Sigmoid colon (tissue), 7 donors: ENCODE results near the gene PPARD. TPM values are rescaled to one million over a fixed set of nuclear protein-coding genes. Genes with fewer than 3 reads are reported as not detected.

Experiments
- DNase-seq: peaks from one replicate; pipeline ENCODE4 v3.0.0-alpha.2; 2019
- H3K27ac ChIP-seq, 4 donors: fragments of 200-600 bp; sonication (generic); one replicate each; pipeline ENCODE4 v1.5.1; 2016 to 2019; ENCODE audit warnings: mild to moderate bottlenecking in 1 of 4
- H3K27me3 ChIP-seq, 3 donors: fragments of 200-600 bp; sonication (generic); one replicate each; pipeline ENCODE4 v1.5.1; 2019; ENCODE audit warnings: mild to moderate bottlenecking in 1 of 3
- H3K36me3 ChIP-seq, 4 donors: fragments of 200-600 bp; sonication (generic); one replicate each; pipeline ENCODE4 v1.5.1; 2016 to 2019
- H3K4me1 ChIP-seq, 4 donors: fragments of 200-600 bp; sonication (generic); one replicate each; pipeline ENCODE4 v1.5.1; 2017 to 2019
- H3K4me3 ChIP-seq, 4 donors: fragments of 200-600 bp; sonication (generic); one replicate each; pipeline ENCODE4 v1.5.1; 2017 to 2019; ENCODE audit warnings: mild to moderate bottlenecking in 2 of 4, moderate library complexity in 1 of 4
- H3K9me3 ChIP-seq, 4 donors: fragments of 200-600 bp in 3 of 4; sonication (generic) in 3 of 4; one replicate each; pipeline versions ENCODE4 v1.5.1 to v1.6.1; 2013 to 2019
- EP300 ChIP-seq, 4 donors: sonication (generic); formaldehyde crosslinking; IDR thresholded peaks; one replicate each; pipeline ENCODE4 v1.6.1; 2017; ENCODE audit warnings: antibody characterized with exemption in 4 of 4
- POLR2A ChIP-seq, 2 donors: fragments of 450-650 bp; IDR thresholded peaks; one replicate each; pipeline ENCODE4 v1.6.1; 2016; ENCODE audit warnings: antibody characterized with exemption in 2 of 2, mild to moderate bottlenecking in 2 of 2, moderate library complexity in 2 of 2
- POLR2AphosphoS5 ChIP-seq, 4 donors: sonication (generic); formaldehyde crosslinking; IDR thresholded peaks; one replicate each; pipeline ENCODE4 v1.6.1; 2017; ENCODE audit warnings: antibody characterized with exemption in 4 of 4
- WGBS, 2 donors: extraction: QIAGEN DNeasy Blood & Tissue Kit; methylation state at CpG; one replicate each; pipeline ENCODE4 v1.1.7; 2013; 5-methylcytosine and 5-hydroxymethylcytosine counted together
- intact Hi-C: fragments of 100-400 bp; cut with DNase I; formaldehyde crosslinking; loops from one replicate; pipeline ENCODE4 v1.15.1; 2023
- polyA plus RNA-seq, 3 donors: library from polyadenylated mRNA; stranded (reverse); fragments of 200-250 nt; gene quantifications; one replicate each; pipeline ENCODE4 v1.2.3, GENCODE V29; 2013
- total RNA-seq, 4 donors: library from RNA; depleted of rRNA; stranded (reverse); fragments of >200 nt; gene quantifications; one replicate each; pipeline ENCODE4 v1.1.0, GENCODE V29; 2016
- TF ChIP-seq, protein P1 (sequence below), 4 experiments: fragments of 450-650 bp in 3 of 4; fragments of 200-600 bp in 1 of 4; IDR thresholded peaks; one replicate each; pipeline ENCODE4 v1.5.1; 2016 to 2019; ENCODE audit warnings: antibody characterized with exemption in 4 of 4, mild to moderate bottlenecking in 3 of 4, moderate library complexity in 2 of 4
- donor health status: healthy with polysubstance abuse.
- donor health status: Bipolar disorder and iron deficiency.
- donor health status: healthy.

PPARD gene
- total RNA-seq (10 to 100 TPM in 1 of 4 donors, 1 to 10 TPM in 3; 5.8 to 16.8 (median 8.5) TPM), polyA plus RNA-seq (10 to 100 TPM; 22.8 to 75.4 (median 31.5) TPM)

- H3K9me3 ChIP-seq, result no peaks in the 10 kb centered on the region
- no peaks in the 10 kb centered on the region for H3K27me3 ChIP-seq
- intact Hi-C loops, result loop anchor here (1.0 to 5.0 kb wide), 4 partner anchors 45 to 126 kb away; partner anchors contain the start of genes DEF6 and RPL10A
- peaks cover 0 to 20% (median 3%) of the 10 kb centered on the region in 4 donors for H3K36me3 ChIP-seq
- peak; percentile 67 to 80 for TF ChIP-seq POLR2A (IDR thresholded peaks at IDR 0.05)
- TF ChIP-seq POLR2AphosphoS5 (IDR thresholded peaks at IDR 0.05), result peak; percentile 82 to 96 (median 92)
- no peak for TF ChIP-seq EP300 (IDR thresholded peaks at IDR 0.05)
- TF ChIP-seq, protein P1, sequence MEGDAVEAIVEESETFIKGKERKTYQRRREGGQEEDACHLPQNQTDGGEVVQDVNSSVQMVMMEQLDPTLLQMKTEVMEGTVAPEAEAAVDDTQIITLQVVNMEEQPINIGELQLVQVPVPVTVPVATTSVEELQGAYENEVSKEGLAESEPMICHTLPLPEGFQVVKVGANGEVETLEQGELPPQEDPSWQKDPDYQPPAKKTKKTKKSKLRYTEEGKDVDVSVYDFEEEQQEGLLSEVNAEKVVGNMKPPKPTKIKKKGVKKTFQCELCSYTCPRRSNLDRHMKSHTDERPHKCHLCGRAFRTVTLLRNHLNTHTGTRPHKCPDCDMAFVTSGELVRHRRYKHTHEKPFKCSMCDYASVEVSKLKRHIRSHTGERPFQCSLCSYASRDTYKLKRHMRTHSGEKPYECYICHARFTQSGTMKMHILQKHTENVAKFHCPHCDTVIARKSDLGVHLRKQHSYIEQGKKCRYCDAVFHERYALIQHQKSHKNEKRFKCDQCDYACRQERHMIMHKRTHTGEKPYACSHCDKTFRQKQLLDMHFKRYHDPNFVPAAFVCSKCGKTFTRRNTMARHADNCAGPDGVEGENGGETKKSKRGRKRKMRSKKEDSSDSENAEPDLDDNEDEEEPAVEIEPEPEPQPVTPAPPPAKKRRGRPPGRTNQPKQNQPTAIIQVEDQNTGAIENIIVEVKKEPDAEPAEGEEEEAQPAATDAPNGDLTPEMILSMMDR (IDR thresholded peaks at IDR 0.05), result peak; percentile 94 to 100 (median 98)
- H3K4me1 ChIP-seq, result peaks cover 0 to 37% (median 23%) of the 10 kb centered on the region in 4 donors
- 1% methylated on average over 77 of the region's 77 CpGs for WGBS, 2 donors
- peak within 1 kb of the TSS; percentile 65 to 99 (median 72) for H3K4me3 ChIP-seq
- DNase-seq, result peak; percentile 99
- peak within 1 kb of the TSS; percentile 86 to 95 (median 90) for H3K27ac ChIP-seq
Measured at GRCh38 chr6:35342258-35343091, at the start of gene PPARD. Gene PPARD (plus strand): TSS chr6:35342558. CDS start chr6:35411088, 68,530 bp downstream.

DNA sequence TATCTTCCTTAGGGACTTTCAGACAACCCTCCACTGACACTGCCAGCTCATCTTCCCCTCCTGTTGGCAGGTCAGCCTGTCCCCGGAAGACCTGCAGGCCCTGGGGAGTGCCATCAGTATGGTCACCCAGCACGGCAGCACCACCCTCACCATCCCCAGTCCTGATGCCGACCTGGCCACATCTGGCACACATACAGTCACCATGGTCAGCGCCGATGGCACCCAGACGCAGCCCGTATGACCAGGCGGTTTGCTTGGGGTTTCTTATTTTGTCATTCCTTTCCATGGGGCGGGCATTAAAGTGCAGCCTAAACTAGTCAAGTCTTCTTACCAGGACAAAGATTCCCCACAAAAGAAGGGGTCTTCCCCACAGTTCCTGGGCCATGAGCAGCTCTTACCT is 48.7 kb upstream of the PPARD start:
- peaks cover 0 to 14% (median 13%) of the 10 kb centered on the region in 4 donors for H3K4me1 ChIP-seq
- H3K9me3 ChIP-seq, result no peaks in the 10 kb centered on the region
- TF ChIP-seq POLR2A (IDR thresholded peaks at IDR 0.05) (no peak), EP300 (IDR thresholded peaks at IDR 0.05) (no peak), POLR2AphosphoS5 (IDR thresholded peaks at IDR 0.05) (no peak)
- TF ChIP-seq, protein P1 (IDR thresholded peaks at IDR 0.05), result no peak
- no peaks in the 10 kb centered on the region for H3K27me3 ChIP-seq
- no peak overlapping the region for H3K4me3 ChIP-seq
- intact Hi-C loops, result loop anchor here (1.0 kb wide), 1 partner anchor 156 kb away; no protein-coding TSS in a partner anchor
- 90 to 94% methylated on average over 9 of the region's 9 CpGs for WGBS, 2 donors
- DNase-seq, result peak; percentile 48
- H3K27ac ChIP-seq, result no peak overlapping the region
- peaks cover 30 to 70% (median 36%) of the 10 kb centered on the region in 4 donors for H3K36me3 ChIP-seq

DNA sequence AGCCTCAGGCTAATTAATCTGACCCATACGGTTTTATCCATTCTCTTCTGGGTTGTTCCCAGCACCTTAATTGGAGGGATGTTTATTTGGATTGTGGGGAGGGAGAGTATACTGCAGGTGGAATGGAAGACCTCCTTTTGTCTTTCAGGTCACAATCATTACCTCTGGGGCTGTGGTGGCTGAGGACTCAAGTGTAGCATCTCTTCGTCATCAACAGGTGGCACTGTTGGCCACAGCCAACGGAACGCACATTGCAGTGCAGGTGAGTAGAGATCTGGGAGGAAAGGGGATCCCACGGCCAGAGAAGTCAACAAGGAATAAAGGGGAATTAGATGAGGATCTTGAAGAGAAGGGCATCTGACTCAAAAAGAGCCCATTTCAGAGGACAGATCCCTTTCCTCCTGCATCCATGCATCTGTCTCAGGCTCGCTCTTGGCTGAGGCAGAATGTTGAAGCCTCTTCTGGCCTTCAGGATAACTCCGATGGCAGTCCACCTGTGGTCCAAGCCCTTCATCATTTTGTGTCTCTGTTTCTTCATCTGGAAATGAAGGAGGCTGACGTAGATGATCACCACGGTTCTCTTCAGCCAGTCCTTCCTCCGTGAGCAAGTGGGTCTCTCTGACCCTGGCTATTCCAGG is 47.9 kb upstream of the PPARD start:
- peak; percentile 71 for DNase-seq
- WGBS, 2 donors, result 51 to 59% methylated on average over 10 of the region's 10 CpGs
- Histone ChIP-seq H3K4me1 (peaks cover 0 to 14% (median 13%) of the 10 kb centered on the region in 4 donors), H3K27ac (no peak overlapping the region), H3K4me3 (no peak overlapping the region), H3K27me3 (no peaks in the 10 kb centered on the region), H3K36me3 (peaks cover 30 to 62% (median 33%) of the 10 kb centered on the region in 4 donors), H3K9me3 (no peaks in the 10 kb centered on the region)
- TF ChIP-seq POLR2A (IDR thresholded peaks at IDR 0.05) (no peak), POLR2AphosphoS5 (IDR thresholded peaks at IDR 0.05) (no peak), EP300 (IDR thresholded peaks at IDR 0.05) (no peak)
- TF ChIP-seq, protein P1 (IDR thresholded peaks at IDR 0.05), result peak; percentile 32 to 71 (median 65)
- intact Hi-C loops, result loop anchor here (1.0 kb wide), 1 partner anchor 155 kb away; no protein-coding TSS in a partner anchor

DNA sequence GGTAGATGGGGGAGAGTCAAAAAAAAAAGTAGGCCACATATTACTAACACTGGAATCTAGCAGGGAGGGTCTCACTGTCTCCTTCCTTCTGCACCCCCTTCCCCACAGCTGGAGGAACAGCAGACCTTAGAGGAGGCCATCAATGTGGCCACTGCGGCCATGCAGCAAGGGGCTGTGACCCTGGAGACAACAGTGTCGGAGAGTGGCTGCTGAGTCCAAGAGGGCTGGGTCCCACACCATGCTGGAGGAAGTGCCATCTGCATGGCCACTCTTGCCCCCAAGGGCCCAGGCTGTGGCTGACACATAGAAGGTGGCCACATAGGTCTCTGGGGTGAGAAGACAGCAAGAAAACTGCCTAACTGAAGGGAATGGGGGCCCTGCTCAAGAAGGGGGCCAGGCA is 47.3 kb upstream of the PPARD start:
- TF ChIP-seq, protein P1 (IDR thresholded peaks at IDR 0.05), result no peak
- TF ChIP-seq POLR2AphosphoS5 (IDR thresholded peaks at IDR 0.05), result no peak
- TF ChIP-seq POLR2A (IDR thresholded peaks at IDR 0.05), result no peak
- no peak for TF ChIP-seq EP300 (IDR thresholded peaks at IDR 0.05)
- Histone ChIP-seq H3K4me3 (no peak overlapping the region), H3K27me3 (no peaks in the 10 kb centered on the region), H3K36me3 (peaks cover 27 to 56% (median 28%) of the 10 kb centered on the region in 4 donors), H3K9me3 (no peaks in the 10 kb centered on the region), H3K4me1 (peaks cover 0 to 14% (median 13%) of the 10 kb centered on the region in 4 donors), H3K27ac (no peak overlapping the region)
- WGBS, 2 donors, result 91 to 94% methylated on average over 2 of the region's 2 CpGs
- intact Hi-C loops, result loop anchor here (5.0 kb wide), 1 partner anchor 47 kb away; the partner anchor contains the start of gene PPARD
- DNase-seq, result peak; percentile 57
